Stomach (tissue), 4 donors: ENCODE data around the gene PPARA.

ENCODE experiments used
- POLR2A ChIP-seq, 4 donors: fragments of 450-650 bp; IDR thresholded peaks; one replicate each; pipeline ENCODE4 v1.6.1; 2016; ENCODE audit warnings: antibody characterized with exemption in 4 of 4, control low read depth in 2 of 4, mild to moderate bottlenecking in 1 of 4, moderate library complexity in 1 of 4
- POLR2AphosphoS5 ChIP-seq, 3 donors: sonication (generic); formaldehyde crosslinking; IDR thresholded peaks; one replicate each; pipeline ENCODE4 v1.6.1; 2016; ENCODE audit warnings: antibody characterized with exemption in 3 of 3
- TF ChIP-seq, protein P1 (sequence below), 7 experiments: fragments of 450-650 bp in 4 of 7; fragments of 200-600 bp in 3 of 7; sonication (generic) in 3 of 7; IDR thresholded peaks; one replicate each; pipeline ENCODE4 v1.5.1; 2016 to 2019; ENCODE audit warnings: antibody characterized with exemption in 7 of 7, control low read depth in 2 of 7, mild to moderate bottlenecking in 1 of 7

- TF ChIP-seq, protein P1, sequence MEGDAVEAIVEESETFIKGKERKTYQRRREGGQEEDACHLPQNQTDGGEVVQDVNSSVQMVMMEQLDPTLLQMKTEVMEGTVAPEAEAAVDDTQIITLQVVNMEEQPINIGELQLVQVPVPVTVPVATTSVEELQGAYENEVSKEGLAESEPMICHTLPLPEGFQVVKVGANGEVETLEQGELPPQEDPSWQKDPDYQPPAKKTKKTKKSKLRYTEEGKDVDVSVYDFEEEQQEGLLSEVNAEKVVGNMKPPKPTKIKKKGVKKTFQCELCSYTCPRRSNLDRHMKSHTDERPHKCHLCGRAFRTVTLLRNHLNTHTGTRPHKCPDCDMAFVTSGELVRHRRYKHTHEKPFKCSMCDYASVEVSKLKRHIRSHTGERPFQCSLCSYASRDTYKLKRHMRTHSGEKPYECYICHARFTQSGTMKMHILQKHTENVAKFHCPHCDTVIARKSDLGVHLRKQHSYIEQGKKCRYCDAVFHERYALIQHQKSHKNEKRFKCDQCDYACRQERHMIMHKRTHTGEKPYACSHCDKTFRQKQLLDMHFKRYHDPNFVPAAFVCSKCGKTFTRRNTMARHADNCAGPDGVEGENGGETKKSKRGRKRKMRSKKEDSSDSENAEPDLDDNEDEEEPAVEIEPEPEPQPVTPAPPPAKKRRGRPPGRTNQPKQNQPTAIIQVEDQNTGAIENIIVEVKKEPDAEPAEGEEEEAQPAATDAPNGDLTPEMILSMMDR (IDR thresholded peaks at IDR 0.05): no peak
- TF ChIP-seq POLR2A (IDR thresholded peaks at IDR 0.05) (no peak), POLR2AphosphoS5 (IDR thresholded peaks at IDR 0.05) (no peak)
Observed at GRCh38 chr22:46239261-46240048, 89.1 kb downstream of the PPARA start.
